ENCODE measurements around the gene SLC25A38.
A peak's percentile ranks its signal among the peaks of the same experiment; 100 is the strongest.
"Not testable (repeated sequence)": the region's sequence is repeated elsewhere in the genome, so short reads cannot be mapped to it uniquely, and the experiment has no call there.

SLC25A38 gene

GRCh38 chr3:39407259-39407629, 24.1 kb downstream of the SLC25A38 start:
- no peak for DNase-seq (ENCODE audit: low read depth in 3 of 3)

GRCh38 chr3:39407773-39408492, 24.8 kb downstream of the SLC25A38 start:
- DNase-seq (ENCODE audit: low read depth in 3 of 3): no peak

- DNase-seq (ENCODE audit: low read depth in 3 of 3): peak in 1 of 3 experiments; percentile 21
Measured at GRCh38 chr3:39408493-39409372, 25.6 kb downstream of the SLC25A38 start.

GRCh38 chr3:39409514-39410136, 26.5 kb downstream of the SLC25A38 start:
- no peak for DNase-seq (ENCODE audit: low read depth in 3 of 3)

DNA sequence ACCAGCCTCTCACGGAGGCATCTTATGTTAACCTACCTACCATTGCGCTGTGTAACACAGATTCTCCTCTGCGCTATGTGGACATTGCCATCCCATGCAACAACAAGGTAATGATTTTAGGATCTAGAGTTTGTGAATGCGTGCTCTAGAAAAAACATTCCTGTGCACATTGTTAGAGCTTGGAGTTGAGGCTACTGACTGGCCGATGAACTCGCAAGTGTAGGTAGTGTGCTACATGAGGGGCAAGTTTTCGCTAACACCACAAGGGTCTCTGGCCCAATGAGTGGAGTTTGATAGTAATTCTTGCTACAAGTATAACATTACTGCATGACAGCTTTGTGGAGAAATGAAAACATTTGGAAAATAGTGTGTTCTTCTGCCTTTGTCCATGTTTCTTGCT, 27.7 kb downstream of the SLC25A38 start:
- DNase-seq (ENCODE audit: low read depth in 3 of 3): no peak

DNA sequence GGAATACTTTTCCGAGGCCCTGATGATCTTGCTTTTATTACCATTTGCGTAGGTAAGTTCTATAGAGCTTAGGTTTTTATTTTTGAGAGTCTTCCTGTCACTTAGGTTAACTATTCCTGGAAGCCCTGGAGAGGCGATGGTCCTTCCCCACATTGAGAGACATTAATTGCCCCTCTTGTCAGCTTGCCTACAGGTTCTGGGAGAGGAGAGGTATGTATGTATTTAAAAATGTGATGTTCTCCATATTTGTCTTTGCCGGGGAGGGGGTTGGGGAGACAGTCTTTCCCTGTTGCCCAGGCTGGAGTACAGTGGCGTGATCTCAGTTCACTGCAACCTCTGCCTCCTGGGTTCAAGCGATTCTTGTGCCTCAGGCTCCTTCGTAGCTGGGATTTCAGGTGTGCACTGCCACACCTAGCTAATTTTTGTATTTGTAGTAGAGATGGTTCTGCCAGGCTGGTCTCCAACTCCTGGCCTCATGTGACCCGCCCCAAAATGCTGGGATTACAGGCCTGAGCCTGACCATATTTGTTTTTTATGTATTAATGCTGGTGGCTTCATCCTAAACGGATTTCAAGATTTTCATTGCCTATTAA, 29.6 kb downstream of the SLC25A38 start:
- DNase-seq (ENCODE audit: low read depth in 3 of 3): no peak

DNA sequence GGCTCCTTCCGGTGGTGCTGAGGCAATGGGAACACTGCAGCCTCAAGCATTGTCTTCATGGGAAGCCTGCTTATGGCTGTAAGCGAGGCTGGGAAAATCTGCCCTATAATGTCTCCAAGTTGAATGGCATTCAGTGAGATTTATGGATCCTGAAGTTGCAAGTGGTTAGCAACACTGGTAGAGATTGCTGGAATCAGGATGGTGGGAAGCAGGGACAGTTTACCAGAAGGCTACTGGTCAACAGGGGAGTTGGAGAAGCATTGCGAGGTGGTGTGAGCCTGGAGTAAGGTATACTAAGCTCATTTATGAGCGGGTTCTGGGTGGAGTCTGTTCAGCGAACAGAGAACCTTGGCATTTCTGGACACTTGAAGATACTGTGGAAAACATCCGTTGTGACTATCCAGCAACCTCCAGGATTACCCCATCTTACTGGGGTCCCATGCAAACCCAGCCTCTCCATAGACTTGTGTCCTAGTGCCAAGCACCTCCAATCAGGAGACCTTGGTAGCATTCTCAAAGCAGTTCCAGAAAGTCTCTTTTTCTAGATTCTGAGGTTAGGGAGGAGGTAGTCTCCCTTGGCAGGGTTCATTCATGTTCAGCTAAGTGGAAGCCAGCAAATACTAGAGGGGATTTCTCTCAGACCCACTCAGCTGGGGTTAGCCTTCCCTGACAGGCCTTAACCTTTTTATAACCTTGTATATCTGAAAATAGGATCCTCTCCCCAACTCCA, 30.7 kb downstream of the SLC25A38 start:
- no peak for DNase-seq (ENCODE audit: low read depth in 3 of 3)

DNA sequence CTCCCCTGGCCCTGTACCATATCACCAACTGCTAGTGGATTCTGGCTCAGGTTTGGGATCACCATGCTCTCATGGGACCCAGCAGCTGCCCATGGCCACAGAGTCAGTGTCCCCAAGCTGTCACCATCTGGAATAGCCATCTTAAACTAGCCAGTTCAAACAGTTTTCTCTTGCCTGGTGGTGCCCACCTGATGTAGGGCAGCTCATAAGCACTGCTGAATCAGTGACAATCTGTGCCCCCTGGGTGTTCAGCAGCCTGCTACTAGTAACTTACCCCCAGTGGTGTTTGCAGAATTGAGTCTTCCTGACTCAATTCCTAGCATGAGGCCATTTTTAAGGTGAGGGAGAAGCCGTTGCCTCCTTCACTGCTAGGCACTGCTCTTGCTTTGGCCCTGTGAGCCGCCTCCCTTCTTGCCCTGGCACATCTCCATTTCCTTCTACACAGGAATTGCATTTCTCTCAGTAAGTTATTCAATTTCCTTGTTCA, 31.3 kb downstream of the SLC25A38 start:
- no peak for DNase-seq (ENCODE audit: low read depth in 3 of 3)

- not testable (repeated sequence) for DNase-seq (ENCODE audit: low read depth in 3 of 3)
Measured at GRCh38 chr3:39415302-39415701, 32.1 kb downstream of the SLC25A38 start.

GRCh38 chr3:39415983-39416382, 32.8 kb downstream of the SLC25A38 start:
- DNase-seq (ENCODE audit: low read depth in 3 of 3): no peak

DNA sequence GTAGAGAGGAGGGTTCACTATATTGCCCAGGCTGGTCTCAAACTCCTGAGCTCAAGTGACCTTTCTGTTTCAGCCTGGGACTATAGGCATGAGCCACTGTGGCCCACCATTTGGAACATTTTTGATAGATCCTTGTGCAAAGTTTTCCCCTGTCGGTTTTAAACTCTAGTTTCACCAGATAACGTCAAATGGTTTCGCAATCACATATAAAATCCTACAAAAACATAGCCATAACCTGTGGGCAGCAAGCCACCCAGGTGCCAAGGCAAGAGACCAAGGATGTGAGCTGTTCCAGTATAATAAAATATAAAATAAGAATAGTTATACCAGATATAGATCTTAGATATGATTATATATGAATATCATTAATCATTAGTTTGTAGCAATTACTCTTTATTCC, 33.8 kb downstream of the SLC25A38 start:
- DNase-seq (ENCODE audit: low read depth in 3 of 3): not testable (repeated sequence)

DNA sequence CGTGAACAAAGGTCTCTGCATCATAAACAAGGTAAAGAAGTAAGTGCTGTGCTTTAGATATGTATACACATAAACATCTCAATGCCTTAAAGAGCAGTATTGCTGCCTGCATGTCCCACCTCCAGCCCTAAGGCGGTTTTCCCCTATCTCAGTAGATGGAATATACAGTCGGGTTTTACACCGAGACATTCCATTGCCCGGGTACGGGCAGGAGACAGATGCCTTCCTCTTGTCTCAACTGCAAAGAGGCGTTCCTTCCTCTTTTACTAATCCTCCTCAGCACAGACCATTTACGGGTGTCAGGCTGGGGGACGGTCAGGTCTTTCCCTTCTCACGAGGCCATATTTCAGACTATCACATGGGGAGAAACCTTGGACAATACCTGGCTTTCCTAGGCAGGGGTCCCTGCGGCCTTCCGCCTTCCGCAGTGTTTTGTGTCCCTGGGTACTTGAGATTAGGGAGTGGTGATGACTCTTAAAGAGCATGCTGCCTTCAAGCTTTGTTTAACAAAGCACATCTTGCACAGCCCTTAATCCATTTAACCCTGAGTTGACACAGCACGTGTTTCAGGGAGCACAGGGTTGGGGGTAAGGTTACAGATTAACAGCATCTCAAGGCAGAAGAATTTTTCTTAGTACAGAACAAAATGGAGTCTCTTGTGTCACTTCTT, 35.5 kb downstream of the SLC25A38 start:
- DNase-seq (ENCODE audit: low read depth in 3 of 3): not testable (repeated sequence)

DNA sequence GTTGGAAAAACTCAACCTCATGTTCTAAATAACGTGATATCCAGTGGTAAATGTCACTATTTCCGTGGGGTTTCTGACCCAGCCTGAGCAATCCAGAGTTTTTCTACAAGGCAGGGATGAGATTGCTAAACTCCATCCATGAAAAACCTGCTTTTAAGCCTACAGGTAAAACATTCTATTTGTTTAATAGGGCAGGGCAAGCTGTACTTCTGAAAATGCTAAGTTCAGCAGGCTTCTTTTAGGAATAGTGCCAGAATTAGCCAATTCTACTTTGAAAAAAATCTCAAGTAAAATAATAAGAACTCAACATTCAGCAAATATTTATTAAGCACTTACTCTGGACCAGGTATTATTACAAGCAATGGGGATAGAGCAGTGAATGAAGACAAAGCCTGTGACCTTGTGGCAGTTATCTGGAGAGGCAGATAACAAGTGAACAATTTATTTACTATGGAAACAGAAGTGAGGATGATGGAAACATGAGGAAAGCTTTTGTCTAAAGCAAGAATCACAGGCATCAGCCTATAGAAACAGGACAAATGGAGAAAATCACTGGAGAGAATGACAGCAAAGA, 36.7 kb downstream of the SLC25A38 start:
- DNase-seq (ENCODE audit: low read depth in 3 of 3): no peak

DNA sequence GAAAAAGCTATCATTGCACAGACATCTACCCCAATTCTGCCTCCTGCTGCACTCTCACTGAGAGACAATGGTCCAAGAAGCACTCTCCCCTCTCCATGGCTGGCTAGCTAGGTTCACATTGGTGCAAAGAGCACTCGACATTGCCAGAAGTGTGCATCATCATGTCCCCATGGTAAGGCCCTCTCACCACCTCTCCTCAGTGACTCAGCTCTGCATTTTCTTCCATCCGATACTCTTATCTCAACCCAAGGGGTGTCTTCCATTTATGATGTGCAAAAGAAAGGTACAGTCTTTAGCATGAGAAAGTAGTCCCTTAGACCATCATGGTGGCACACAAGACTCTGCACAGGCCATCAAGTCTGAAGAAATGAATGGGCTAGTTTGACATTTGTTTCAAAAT, 37.4 kb downstream of the SLC25A38 start:
- no peak for DNase-seq (ENCODE audit: low read depth in 3 of 3)

GRCh38 chr3:39423436-39423970, 40.3 kb downstream of the SLC25A38 start:
- DNase-seq (ENCODE audit: low read depth in 3 of 3): no peak

DNA sequence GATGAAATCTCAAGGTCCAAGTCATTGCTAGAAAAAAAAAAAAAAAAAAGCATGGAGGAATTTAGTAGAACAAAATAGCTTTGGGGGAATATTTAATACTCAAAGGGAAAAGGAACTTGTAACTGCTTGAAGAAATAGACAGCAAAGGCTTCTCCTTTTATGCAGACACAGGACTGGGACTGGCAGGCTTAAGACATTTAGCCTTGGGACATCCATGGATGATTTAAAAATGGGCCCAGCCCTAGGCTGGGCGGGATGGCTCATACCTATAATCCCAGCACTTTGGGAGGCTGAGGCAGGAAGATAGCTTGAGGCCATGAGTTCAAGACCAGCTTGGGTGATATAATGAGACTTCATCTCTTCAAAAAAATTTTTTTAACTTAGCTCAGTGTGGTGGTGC, 43.1 kb downstream of the SLC25A38 start:
- no peak for DNase-seq (ENCODE audit: low read depth in 3 of 3)

GRCh38 chr3:39427506-39427905, 44.3 kb downstream of the SLC25A38 start:
- DNase-seq (ENCODE audit: low read depth in 3 of 3): no peak

DNA sequence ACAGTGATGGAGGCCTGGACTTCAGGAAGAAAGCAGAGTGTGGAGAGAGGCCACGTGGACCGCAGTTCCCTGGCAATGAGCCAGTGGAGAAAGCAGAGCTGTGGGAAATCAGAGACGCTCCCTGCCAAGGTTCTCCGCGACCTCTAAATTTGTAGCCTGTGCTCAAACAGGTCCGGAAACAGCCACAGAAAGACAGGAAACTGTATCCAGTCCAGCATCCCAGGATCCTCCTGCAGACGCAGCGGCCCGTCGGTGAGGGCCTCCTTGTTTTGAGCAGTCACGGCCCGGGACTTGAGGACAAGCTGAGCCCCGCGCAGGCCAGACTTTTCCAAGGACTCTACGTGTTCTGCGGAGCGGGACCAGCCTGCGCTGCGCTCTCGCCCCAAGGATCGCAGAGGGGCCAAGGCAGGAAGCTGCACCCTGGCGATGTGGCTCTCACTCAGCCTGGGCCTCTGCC, 45.6 kb downstream of the SLC25A38 start:
- DNase-seq (ENCODE audit: low read depth in 3 of 3): no peak

GRCh38 chr3:39429466-39429865, 46.3 kb downstream of the SLC25A38 start:
- DNase-seq (ENCODE audit: low read depth in 3 of 3): no peak

GRCh38 chr3:39432342-39432741, 49.2 kb downstream of the SLC25A38 start:
- no peak for DNase-seq (ENCODE audit: low read depth in 3 of 3)

Measured in stimulated activated CD4-positive, alpha-beta T cell treated with anti-CD3 and anti-CD28 coated beads, TNF-alpha, amount 100 ng/mL, for 4 hours (primary cell).